GM12878 (cell line): ENCODE measurements around the gene TANC1. TPM values are rescaled to one million over a fixed set of nuclear protein-coding genes. Genes with fewer than 3 reads are reported as not detected.

Experiments
- ATAC-seq: fragments of 200-7000 bp; cut with Tn5 transposase; 3 replicates; pipeline ENCODE4 v1.9.1; 2020; ENCODE audit warnings: mild to moderate bottlenecking, moderate library complexity
- BruUV-seq: library from RNA; stranded (reverse); fragments of 400-500 nt; replicated peaks from 2 replicates; lab custom pipeline; 2021; lab: Mats Ljungman, UMichigan
- CTCF ChIA-PET: fragments of 300-600 bp; sonication (Branson Sonifier 250); formaldehyde crosslinking; extraction: SDS; loops from one replicate; lab custom pipeline; 2021; ENCODE audit warnings: inconsistent platforms; lab: Yijun Ruan, JAX
- POLR2A ChIA-PET: fragments of 350-600 bp; formaldehyde crosslinking; extraction: SDS; loops from one replicate; lab custom pipeline; 2021; ENCODE audit warnings: inconsistent platforms; lab: Charles Lee
- RAD21 ChIA-PET: fragments of 300-600 bp; sonication (Branson Sonifier 250); formaldehyde crosslinking; loops from one replicate; lab custom pipeline; 2023; ENCODE audit warnings: antibody characterized with exemption; ENCODE audit not compliant: unreplicated experiment; lab: Charles Lee
- SMC1A ChIA-PET: fragments of 300-600 bp; sonication (Branson Sonifier 250); formaldehyde crosslinking; loops from one replicate; lab custom pipeline; 2023; ENCODE audit not compliant: unreplicated experiment, uncharacterized antibody; lab: Charles Lee
- DNase-seq: peaks from one replicate; pipeline ENCODE4 v3.0.0-alpha.2; 2011; ENCODE audit warnings: low read depth, low spot score
- FAIRE-seq: peaks from 3 replicates; lab custom pipeline; 2011; peaks lifted over from hg19 to GRCh38; lab: Jason Lieb, UNC
- H2AFZ ChIP-seq: 2 replicates; pipeline ENCODE4 v1.6.0; 2011; ENCODE audit warnings: low read depth, low read length, control low read depth; ENCODE audit not compliant: control insufficient read depth
- H3K27ac ChIP-seq: 2 replicates; pipeline ENCODE4 v1.5.1; 2011; ENCODE audit warnings: control low read depth; ENCODE audit not compliant: control insufficient read depth, insufficient read depth
- H3K27me3 ChIP-seq, 2 experiments: replicated peaks in 1 of 2; 2 replicates each; pipeline versions ENCODE4 v1.6.0 to v1.6.1; 2011; ENCODE audit warnings: low read length in 1 of 2; ENCODE audit not compliant: control insufficient read depth in 2 of 2, insufficient read depth in 2 of 2
- H3K36me3 ChIP-seq, 2 experiments: 2 replicates each; pipeline ENCODE4 v1.5.1; 2011; ENCODE audit warnings: low read length in 1 of 2; ENCODE audit not compliant: control insufficient read depth in 2 of 2, insufficient read depth in 2 of 2
- H3K4me1 ChIP-seq: 2 replicates; pipeline ENCODE4 v1.6.1; 2011; ENCODE audit warnings: mild to moderate bottlenecking, low read length, moderate library complexity, mixed read lengths; ENCODE audit not compliant: control insufficient read depth, insufficient read depth
- H3K4me2 ChIP-seq: 2 replicates; pipeline ENCODE4 v1.6.0; 2011; ENCODE audit warnings: control low read depth; ENCODE audit not compliant: control insufficient read depth, insufficient read depth
- H3K4me3 ChIP-seq: fragments of 200-600 bp; sonication (generic); 2 replicates; pipeline ENCODE4 v1.5.1; 2016
- H3K79me2 ChIP-seq: 2 replicates; pipeline ENCODE4 v1.6.0; 2011; ENCODE audit warnings: low read length; ENCODE audit not compliant: control insufficient read depth, insufficient read depth
- H3K9ac ChIP-seq: 2 replicates; pipeline ENCODE4 v1.8.0; 2011; ENCODE audit warnings: low read length, control low read depth, mixed read lengths; ENCODE audit not compliant: control insufficient read depth, insufficient read depth
- H3K9me3 ChIP-seq: replicated peaks from 3 replicates; pipeline ENCODE4 v1.5.1; 2011; ENCODE audit warnings: mild to moderate bottlenecking, low read length; ENCODE audit not compliant: control insufficient read depth, insufficient read depth
- H4K20me1 ChIP-seq: 2 replicates; pipeline ENCODE4 v1.6.0; 2011; ENCODE audit not compliant: control insufficient read depth, insufficient read depth
- ASH2L ChIP-seq: fragments of 300-600, 200-600 bp; sonication (generic); IDR thresholded peaks from 2 replicates; pipeline ENCODE4 v1.6.1; 2017; ENCODE audit warnings: low read depth, mild to moderate bottlenecking, borderline replicate concordance
- ZNF592 ChIP-seq: fragments of 450-650 bp; IDR thresholded peaks from 2 replicates; pipeline ENCODE4 v1.6.1; 2017; ENCODE audit warnings: mild to moderate bottlenecking, moderate library complexity
- WGBS: methylation state at CpG from one replicate; pipeline ENCODE4 v1.1.6; 2016; ENCODE audit warnings: low lambda C conversion rate; ENCODE audit not compliant: insufficient replicate concordance, insufficient coverage; ENCODE audit errors: missing lambda C conversion rate; 5-methylcytosine and 5-hydroxymethylcytosine counted together
- in situ Hi-C: fragments of 300-500 bp; cut with MboI; formaldehyde crosslinking; loops from 9 replicates; pipeline ENCODE4 v1.14.3; 2018; ENCODE audit warnings: mixed read lengths
- intact Hi-C: fragments of 100-400 bp; cut with micrococcal nuclease; formaldehyde crosslinking; loops from one replicate; pipeline ENCODE4 v1.14.2; 2022; ENCODE audit not compliant: unreplicated experiment
- polyA plus RNA-seq, 11 experiments: library from polyadenylated mRNA; depleted of rRNA in 4 of 11; unstranded in 6 of 11; stranded (reverse) in 5 of 11; fragments of >200 nt; fragmentation: Nextera tagmentation in 4 of 11; fragmentation: Illumina TruSeq in 1 of 11; extraction: Ambion mirVana in 4 of 11; extraction: Trizol in 1 of 11; gene quantifications; 1 replicate in 1 of 11; 2 replicates in 10 of 11; pipeline versions ENCODE4 v1.2.1 to v1.2.3, GENCODE V29; 2011 to 2016; ENCODE audit warnings: inconsistent platforms in 2 of 11, missing spikeins in 2 of 11, low read depth in 1 of 11
- total RNA-seq, 4 experiments: library from RNA; depleted of rRNA in 3 of 4; stranded (reverse); fragments of >200 nt in 3 of 4; fragmentation: Illumina TruSeq in 1 of 4; extraction: Trizol in 1 of 4; gene quantifications; 2 replicates each; pipeline versions ENCODE4 v1.2.1 to v1.2.3, GENCODE V29; 2013 to 2021

The TANC1 gene
- total and polyA plus RNA-seq, 10 of the 15 experiments (the other 5 are each of a cell fraction or from before 2014, with no cell fraction given), result 0.05 to 5.0 (median 0.34) TPM

GRCh38 chr2:159187106-159187505, 218.7 kb downstream of the TANC1 start:
- DNase-seq, result no peak
- H3K4me1 ChIP-seq, result peaks cover 20% of the 10 kb centered on the region
- H2AFZ ChIP-seq, result no peak overlapping the region
- no peak overlapping the region for H3K9ac ChIP-seq
- ChIA-PET POLR2A (no interaction called here), CTCF (interaction anchor here (1.0 kb wide), 1 partner anchor 63 kb away, joined by 3 read pairs; no protein-coding TSS in a partner anchor), SMC1A (no interaction called here), RAD21 (interaction anchor here (0.5 to 1.8 kb wide), 3 partner anchors 15 to 401 kb away, joined by 3 to 4 read pairs (median 3); no protein-coding TSS in a partner anchor)
- ATAC-seq, result no peak
- FAIRE-seq, result no peak
- H3K9me3 ChIP-seq, result no peaks in the 10 kb centered on the region
- no peaks in the 10 kb centered on the region for H3K79me2 ChIP-seq
- in situ Hi-C loops, result no loop called here
- BruUV-seq, result no TSS peak
- no peaks in the 10 kb centered on the region for H3K36me3 ChIP-seq
- H3K27me3 ChIP-seq, result no peaks in the 10 kb centered on the region
- intact Hi-C loops, result no loop called here
- no peak overlapping the region for H3K4me2 ChIP-seq
- no peak overlapping the region for H3K27ac ChIP-seq
- 56% methylated on average over 6 of the region's 6 CpGs for WGBS
- TF ChIP-seq ZNF592 (no peak), ASH2L (no peak)
- H3K4me3 ChIP-seq, result no peak overlapping the region
- no peaks in the 10 kb centered on the region for H4K20me1 ChIP-seq
